Measurements from ENCODE around the gene TLDC2. TPM values are rescaled to one million over a fixed set of nuclear protein-coding genes. Genes with fewer than 3 reads are reported as not detected.
"Not testable (repeated sequence)": the region's sequence is repeated elsewhere in the genome, so short reads cannot be mapped to it uniquely, and the experiment has no call there.

TLDC2 gene
- 1.8 and 1.9 TPM in 2 replicates for total RNA-seq (2014; rRNA removed; shearing (Covaris generic))

- H3K9me3 ChIP-seq (replicated peaks) = no peaks in the 10 kb centered on the region
- no peak within 1 kb of the TSS for H3K27ac ChIP-seq
- H3K36me3 ChIP-seq = no peaks in the 10 kb centered on the region
- H3K27me3 ChIP-seq = peaks cover 9% of the 10 kb centered on the region; the same call in 1 of the 2 replicates
- H3K4me1 ChIP-seq = no peaks in the 10 kb centered on the region; the same call in 1 of the 2 replicates
- no peak within 1 kb of the TSS for H3K4me3 ChIP-seq
- DNase-seq = no peak
Observed at GRCh38 chr20:36875702-36876472, at the start of gene TLDC2. Gene TLDC2, plus strand, starts transcription at chr20:36876138. Its CDS starts 37 bp downstream, at chr20:36876175.

DNA sequence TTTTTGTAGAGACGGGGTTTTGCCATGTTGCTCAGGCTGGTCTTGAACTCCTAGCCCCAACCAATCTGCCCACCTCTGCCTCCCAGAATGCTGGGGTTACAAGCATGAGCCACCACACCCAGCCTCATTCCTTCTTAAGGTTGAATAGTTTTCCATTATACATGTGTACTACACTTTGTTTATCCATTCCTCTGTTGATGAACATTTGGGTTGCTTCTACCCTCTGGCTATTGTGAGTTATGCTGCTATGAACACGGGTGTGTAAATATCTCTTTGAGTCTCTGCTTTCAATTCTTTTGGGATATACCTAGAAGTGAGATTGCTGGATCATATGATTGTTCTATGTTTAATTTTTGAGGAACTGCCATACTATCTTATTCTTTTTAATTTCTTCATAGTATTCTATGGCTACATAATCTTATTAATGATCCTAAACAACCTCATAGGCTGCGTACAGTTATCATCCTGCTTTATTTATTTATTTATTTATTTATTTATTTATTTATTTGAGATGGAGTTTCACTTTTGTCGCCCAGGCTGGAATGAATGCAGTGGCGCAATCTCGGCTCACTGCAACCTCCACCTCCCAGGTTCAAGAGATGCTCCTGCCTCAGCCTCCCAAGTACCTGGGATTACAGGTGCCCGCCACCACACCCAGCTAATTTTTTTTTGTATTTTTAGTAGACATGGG lies 49.2 kb upstream of the TLDC2 start:
- H3K36me3 ChIP-seq = peaks cover 31% of the 10 kb centered on the region
- H3K4me3 ChIP-seq = no peak overlapping the region
- no peak overlapping the region for H3K27ac ChIP-seq
- no peaks in the 10 kb centered on the region for H3K27me3 ChIP-seq
- no peaks in the 10 kb centered on the region for H3K9me3 ChIP-seq (replicated peaks)
- peaks cover 6% of the 10 kb centered on the region; the same call in 1 of the 2 replicates for H3K4me1 ChIP-seq
- DNase-seq = no peak

DNA sequence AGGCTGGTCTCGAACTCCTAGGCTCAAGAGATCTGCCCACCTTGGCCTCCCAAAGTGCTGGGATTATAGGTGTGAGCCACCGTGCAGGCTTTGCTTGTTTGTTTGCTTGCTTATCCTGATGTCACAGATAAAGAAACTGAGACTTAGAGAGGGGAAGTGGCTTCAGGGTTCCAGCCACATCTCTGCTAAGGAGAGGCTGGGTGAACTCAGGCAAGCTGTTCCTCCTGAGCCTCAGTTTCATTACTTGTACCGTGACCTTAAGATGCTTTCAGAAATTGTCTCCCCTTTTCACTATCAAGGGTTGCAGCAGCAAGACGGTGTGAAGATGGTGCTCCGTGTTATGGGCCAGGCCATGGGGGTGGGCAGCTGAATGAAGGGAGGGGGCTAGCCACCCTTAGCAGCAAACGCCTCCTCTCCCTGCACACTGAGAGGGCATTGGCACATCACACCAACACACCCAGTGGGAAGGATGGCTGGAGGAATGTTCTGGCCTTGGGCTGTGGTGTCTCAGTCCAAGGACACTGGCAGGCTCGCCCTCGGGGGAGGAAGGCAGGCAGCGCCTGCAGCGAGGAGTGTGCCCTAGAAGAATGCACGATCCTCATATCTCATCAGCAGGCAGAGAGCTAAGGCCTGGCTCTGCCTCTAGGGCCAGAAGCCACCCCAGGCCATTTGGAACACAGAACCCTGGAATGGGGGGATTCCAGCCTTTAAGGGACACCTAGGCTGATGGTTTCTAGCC lies 48.2 kb upstream of the TLDC2 start:
- H3K9me3 ChIP-seq (replicated peaks) = no peaks in the 10 kb centered on the region
- peaks cover 31% of the 10 kb centered on the region for H3K36me3 ChIP-seq

GRCh38 chr20:36830791-36831691 lies 44.9 kb upstream of the TLDC2 start:
- peaks cover 23% of the 10 kb centered on the region for H3K36me3 ChIP-seq
- H3K27me3 ChIP-seq = no peaks in the 10 kb centered on the region
- no peaks in the 10 kb centered on the region for H3K9me3 ChIP-seq (replicated peaks)
- H3K4me1 ChIP-seq = peaks cover 34% of the 10 kb centered on the region
- no peak for DNase-seq
- H3K4me3 ChIP-seq = no peak overlapping the region
- H3K27ac ChIP-seq = no peak overlapping the region

More for the DNA sequence above, 48.2 kb upstream of the TLDC2 start:
- H3K27ac ChIP-seq = no peak overlapping the region
- peaks cover 15% of the 10 kb centered on the region for H3K4me1 ChIP-seq
- DNase-seq = no peak
- no peaks in the 10 kb centered on the region for H3K27me3 ChIP-seq
- H3K4me3 ChIP-seq = no peak overlapping the region

GRCh38 chr20:36832791-36833190 lies 43.1 kb upstream of the TLDC2 start:
- Histone ChIP-seq H3K27me3 (no peaks in the 10 kb centered on the region), H3K9me3 (replicated peaks) (no peaks in the 10 kb centered on the region), H3K4me3 (no peak overlapping the region), H3K36me3 (peaks cover 12% of the 10 kb centered on the region), H3K27ac (peak overlapping the region; percentile 87), H3K4me1 (peaks cover 34% of the 10 kb centered on the region)
- peak in 1 of 2 experiments; percentile 53 for DNase-seq

DNA sequence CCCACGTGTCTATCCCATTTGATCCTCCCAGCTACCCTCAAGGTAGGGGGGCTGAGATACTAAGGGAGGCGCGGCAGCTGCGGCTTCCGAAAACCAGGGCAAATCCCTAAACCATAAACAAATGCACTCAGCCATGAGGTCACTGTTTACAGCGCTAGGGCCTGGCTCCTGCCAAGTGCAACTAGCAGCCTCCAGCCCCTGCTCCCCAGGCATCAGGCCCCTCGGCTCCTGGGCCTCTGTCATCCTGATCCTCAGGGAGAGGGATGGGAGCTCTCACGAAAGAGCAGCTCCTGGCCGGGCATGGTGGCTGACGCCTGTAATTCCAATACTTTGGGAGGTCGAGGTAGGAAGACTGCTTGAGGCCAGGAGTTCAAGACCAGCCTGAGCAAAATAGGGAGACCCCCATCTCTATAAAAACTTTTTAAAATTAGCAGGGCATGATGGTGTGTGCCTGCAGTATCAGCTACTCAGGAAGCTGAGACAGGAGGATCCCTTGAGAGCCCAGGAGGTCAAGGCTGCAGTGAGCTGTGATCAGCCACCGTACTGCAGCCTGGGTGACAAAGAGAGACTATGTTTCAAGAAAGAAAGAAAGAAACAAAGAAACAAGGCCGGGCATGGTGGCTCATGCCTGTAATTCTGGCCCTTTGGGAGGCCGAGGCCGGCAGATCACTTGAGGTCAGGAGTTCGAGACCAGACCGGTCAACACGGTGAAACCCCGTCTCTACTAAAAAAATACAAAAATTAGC lies 42.5 kb upstream of the TLDC2 start:
- H3K36me3 ChIP-seq = peaks cover 10% of the 10 kb centered on the region
- H3K27me3 ChIP-seq = no peaks in the 10 kb centered on the region
- H3K4me3 ChIP-seq = no peak overlapping the region
- H3K4me1 ChIP-seq = peaks cover 34% of the 10 kb centered on the region
- DNase-seq = peak; percentile 98 to 99
- H3K27ac ChIP-seq = peak overlapping the region; percentile 87
- no peaks in the 10 kb centered on the region for H3K9me3 ChIP-seq (replicated peaks)

DNA sequence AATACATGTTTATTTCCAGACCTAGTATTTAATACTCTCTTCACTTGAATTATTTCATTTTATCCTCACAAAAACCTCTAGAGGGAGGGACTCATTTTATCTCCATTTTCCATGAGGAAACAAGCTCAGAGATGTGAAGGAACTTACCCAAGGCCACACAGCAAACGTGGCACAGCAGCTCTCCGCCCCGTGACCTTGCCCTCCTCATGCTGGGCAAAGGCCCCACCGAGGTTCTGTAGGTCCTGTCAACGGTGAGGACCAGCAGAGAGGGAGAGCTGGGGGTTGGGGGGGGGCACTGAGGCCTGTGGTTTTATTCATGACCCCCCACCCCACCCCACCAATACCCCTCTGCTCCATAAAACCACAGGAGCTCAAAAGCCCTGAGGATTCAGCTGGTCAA lies 40.9 kb upstream of the TLDC2 start:
- Histone ChIP-seq H3K9me3 (replicated peaks) (no peaks in the 10 kb centered on the region), H3K4me3 (no peak overlapping the region), H3K36me3 (peaks cover 5% of the 10 kb centered on the region; the same call in 1 of the 2 replicates), H3K27ac (peak overlapping the region; percentile 66), H3K27me3 (no peaks in the 10 kb centered on the region), H3K4me1 (peaks cover 34% of the 10 kb centered on the region)
- no peak for DNase-seq

- Histone ChIP-seq H3K36me3 (0 out of 2 replicates have a peak, but pooled peaks cover 5% of the 10 kb centered on the region), H3K4me3 (peak overlapping the region; percentile 26), H3K4me1 (peaks cover 34% of the 10 kb centered on the region), H3K27me3 (no peaks in the 10 kb centered on the region), H3K27ac (peak overlapping the region; percentile 66), H3K9me3 (replicated peaks) (no peaks in the 10 kb centered on the region)
- peak; percentile 99 for DNase-seq
Observed at GRCh38 chr20:36835453-36836198, 40.3 kb upstream of the TLDC2 start.

GRCh38 chr20:36836591-36837269 lies 39.2 kb upstream of the TLDC2 start:
- no peak overlapping the region for H3K4me3 ChIP-seq
- no peaks in the 10 kb centered on the region for H3K27me3 ChIP-seq
- peak; percentile 85 to 87 for DNase-seq
- H3K36me3 ChIP-seq = 0 out of 2 replicates have a peak, but pooled peaks cover 5% of the 10 kb centered on the region
- no peak overlapping the region; the same call in 1 of the 2 replicates for H3K27ac ChIP-seq
- H3K9me3 ChIP-seq (replicated peaks) = no peaks in the 10 kb centered on the region
- peaks cover 40% of the 10 kb centered on the region for H3K4me1 ChIP-seq

DNA sequence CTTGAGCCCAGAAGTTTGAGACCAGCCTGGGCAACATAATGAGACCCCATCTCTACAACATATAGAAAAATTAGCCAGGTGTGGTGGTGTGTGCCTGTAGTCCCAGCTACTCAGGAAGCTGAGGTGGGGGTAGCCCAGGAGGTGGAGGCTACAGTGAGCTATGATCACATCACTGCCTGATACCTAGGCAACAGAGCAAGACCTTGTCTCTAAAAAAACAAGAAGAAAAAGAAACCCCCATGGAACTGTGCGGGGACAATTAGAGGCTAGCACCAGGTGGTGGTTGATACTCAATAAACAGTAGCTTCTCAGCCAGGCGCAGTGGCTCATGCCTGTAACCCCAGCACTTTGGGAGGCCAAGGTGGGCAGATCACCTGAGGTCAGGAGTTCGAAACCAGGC lies 37.6 kb upstream of the TLDC2 start:
- H3K4me3 ChIP-seq; H3K27me3 ChIP-seq; H3K36me3 ChIP-seq; DNase-seq; H3K9me3 ChIP-seq (replicated peaks); H3K27ac ChIP-seq: not testable (repeated sequence)
- peaks cover 38% of the 10 kb centered on the region for H3K4me1 ChIP-seq

DNA sequence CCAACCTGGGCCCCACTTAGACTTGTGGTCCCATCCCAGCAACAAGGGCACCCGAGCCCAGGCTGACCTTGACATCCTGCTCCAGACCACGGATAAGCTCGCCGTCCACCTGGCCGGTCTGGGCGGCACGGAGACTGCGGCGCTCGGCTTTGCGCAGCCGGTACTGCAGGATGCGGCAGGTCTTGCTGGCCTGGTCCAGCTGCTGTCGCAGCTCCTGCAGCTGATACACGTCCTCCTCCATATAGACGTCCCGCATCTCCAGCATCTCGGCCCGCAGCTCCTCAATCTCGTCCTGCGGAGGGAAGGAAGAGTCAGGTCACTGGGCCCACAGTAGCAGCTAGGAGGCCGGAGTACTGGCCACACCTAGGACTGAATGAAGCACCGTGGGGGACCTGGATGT lies 36.8 kb upstream of the TLDC2 start:
- H3K36me3 ChIP-seq = 0 out of 2 replicates have a peak, but pooled peaks cover 5% of the 10 kb centered on the region
- H3K27ac ChIP-seq = no peak overlapping the region

GRCh38 chr20:36841030-36841429 lies 34.9 kb upstream of the TLDC2 start:
- not testable (repeated sequence) for H3K9me3 ChIP-seq (replicated peaks); H3K36me3 ChIP-seq; H3K27me3 ChIP-seq; DNase-seq; H3K4me3 ChIP-seq
- Histone ChIP-seq H3K4me1 (peaks cover 18% of the 10 kb centered on the region), H3K27ac (peak overlapping the region; percentile 37)

More for the DNA sequence above, 36.8 kb upstream of the TLDC2 start:
- H3K4me3 ChIP-seq = no peak overlapping the region
- H3K27me3 ChIP-seq = no peaks in the 10 kb centered on the region
- no peaks in the 10 kb centered on the region for H3K9me3 ChIP-seq (replicated peaks)
- no peak for DNase-seq
- peaks cover 30% of the 10 kb centered on the region for H3K4me1 ChIP-seq

Data from SJCRH30 (cell line).